HepG2 (cell line): Measurements from ENCODE around the gene SLC6A16.

Source experiments
- ETV6 ChIP-seq: sonication (generic); formaldehyde crosslinking; conservative IDR thresholded peaks from 2 replicates; pipeline ENCODE4 v1.4.0; 2020; ENCODE audit warnings: missing genetic modification reagents
- MBD4 ChIP-seq: IDR thresholded peaks from 2 replicates; pipeline ENCODE4 v1.6.1; 2012; ENCODE audit warnings: low read length, inconsistent platforms, borderline replicate concordance
- MEF2D ChIP-seq: sonication (generic); formaldehyde crosslinking; IDR thresholded peaks from 2 replicates; pipeline ENCODE4 v1.5.1; 2020; ENCODE audit warnings: mild to moderate bottlenecking, missing genetic modification reagents
- MTA3 ChIP-seq: sonication (generic); formaldehyde crosslinking; IDR thresholded peaks from 2 replicates; pipeline ENCODE4 v1.4.0; 2020; ENCODE audit warnings: missing genetic modification reagents
- TBP ChIP-seq: sonication (generic); formaldehyde crosslinking; IDR thresholded peaks from 2 replicates; pipeline ENCODE4 v1.5.0; 2020; ENCODE audit warnings: missing genetic modification reagents
- ZBTB3 ChIP-seq: sonication (generic); formaldehyde crosslinking; IDR thresholded peaks from 2 replicates; pipeline ENCODE4 v1.4.0; 2020; ENCODE audit warnings: low read depth, mild to moderate bottlenecking, moderate library complexity, missing genetic modification reagents, borderline replicate concordance
- TF ChIP-seq, protein P1 (sequence below): sonication (generic); formaldehyde crosslinking; IDR thresholded peaks from 2 replicates; pipeline ENCODE4 v1.5.0; 2020; ENCODE audit warnings: mild to moderate bottlenecking, missing genetic modification reagents, moderate library complexity
- TF ChIP-seq, protein P2 (sequence below): sonication (generic); formaldehyde crosslinking; IDR thresholded peaks from 2 replicates; pipeline ENCODE4 v1.8.0; 2022; ENCODE audit warnings: low read depth, missing genetic modification reagents
- TF ChIP-seq, protein P3 (sequence below): sonication (generic); formaldehyde crosslinking; IDR thresholded peaks from 2 replicates; pipeline ENCODE4 v1.4.0; 2020; ENCODE audit warnings: mild to moderate bottlenecking, missing genetic modification reagents

DNA sequence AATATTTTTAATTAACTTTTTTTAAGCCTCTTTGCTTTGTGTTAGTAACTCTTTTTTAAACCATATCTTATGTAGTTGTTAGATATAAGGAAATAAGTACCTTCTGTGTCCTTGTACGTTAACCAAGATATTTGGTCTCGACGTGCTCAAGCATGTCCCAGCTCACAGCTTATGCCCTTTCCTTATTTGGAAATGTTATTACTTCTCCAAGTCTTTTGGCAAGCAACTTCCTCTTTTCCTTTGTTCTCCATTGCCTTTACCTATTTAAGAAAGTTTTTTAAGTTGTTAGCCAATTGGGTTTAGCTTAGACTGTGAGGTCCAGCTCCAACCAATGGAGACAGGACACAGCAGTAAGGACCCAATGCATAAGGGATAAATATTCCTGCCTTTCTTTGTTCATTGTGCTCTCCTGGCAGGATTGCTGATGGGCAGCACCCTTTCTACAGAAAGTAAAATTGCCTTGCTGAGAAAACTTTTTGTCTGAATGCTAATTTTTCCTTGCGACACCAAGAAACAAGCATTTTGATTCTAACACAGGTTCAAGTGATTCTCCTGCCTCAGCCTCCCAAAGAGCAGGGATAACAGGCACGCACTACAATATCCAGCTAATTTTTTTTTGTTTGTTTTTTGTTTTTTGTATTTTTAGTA lies 43.8 kb upstream of the SLC6A16 start:
- TF ChIP-seq MTA3 (CRISPR knock-in tag): no peak
- TF ChIP-seq, protein P1, sequence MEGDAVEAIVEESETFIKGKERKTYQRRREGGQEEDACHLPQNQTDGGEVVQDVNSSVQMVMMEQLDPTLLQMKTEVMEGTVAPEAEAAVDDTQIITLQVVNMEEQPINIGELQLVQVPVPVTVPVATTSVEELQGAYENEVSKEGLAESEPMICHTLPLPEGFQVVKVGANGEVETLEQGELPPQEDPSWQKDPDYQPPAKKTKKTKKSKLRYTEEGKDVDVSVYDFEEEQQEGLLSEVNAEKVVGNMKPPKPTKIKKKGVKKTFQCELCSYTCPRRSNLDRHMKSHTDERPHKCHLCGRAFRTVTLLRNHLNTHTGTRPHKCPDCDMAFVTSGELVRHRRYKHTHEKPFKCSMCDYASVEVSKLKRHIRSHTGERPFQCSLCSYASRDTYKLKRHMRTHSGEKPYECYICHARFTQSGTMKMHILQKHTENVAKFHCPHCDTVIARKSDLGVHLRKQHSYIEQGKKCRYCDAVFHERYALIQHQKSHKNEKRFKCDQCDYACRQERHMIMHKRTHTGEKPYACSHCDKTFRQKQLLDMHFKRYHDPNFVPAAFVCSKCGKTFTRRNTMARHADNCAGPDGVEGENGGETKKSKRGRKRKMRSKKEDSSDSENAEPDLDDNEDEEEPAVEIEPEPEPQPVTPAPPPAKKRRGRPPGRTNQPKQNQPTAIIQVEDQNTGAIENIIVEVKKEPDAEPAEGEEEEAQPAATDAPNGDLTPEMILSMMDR (CRISPR knock-in tag): no peak
- TF ChIP-seq MBD4: no peak
- TF ChIP-seq ZBTB3 (CRISPR knock-in tag): no peak
- TF ChIP-seq, protein P2, sequence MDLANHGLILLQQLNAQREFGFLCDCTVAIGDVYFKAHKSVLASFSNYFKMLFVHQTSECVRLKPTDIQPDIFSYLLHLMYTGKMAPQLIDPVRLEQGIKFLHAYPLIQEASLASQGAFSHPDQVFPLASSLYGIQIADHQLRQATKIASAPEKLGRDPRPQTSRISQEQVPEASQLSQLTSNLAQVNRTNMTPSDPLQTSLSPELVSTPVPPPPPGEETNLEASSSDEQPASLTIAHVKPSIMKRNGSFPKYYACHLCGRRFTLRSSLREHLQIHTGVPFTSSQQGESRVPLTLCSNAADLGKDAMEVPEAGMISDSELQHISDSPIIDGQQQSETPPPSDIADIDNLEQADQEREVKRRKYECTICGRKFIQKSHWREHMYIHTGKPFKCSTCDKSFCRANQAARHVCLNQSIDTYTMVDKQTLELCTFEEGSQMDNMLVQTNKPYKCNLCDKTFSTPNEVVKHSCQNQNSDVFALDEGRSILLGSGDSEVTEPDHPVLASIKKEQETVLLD (CRISPR knock-in tag): no peak
- TF ChIP-seq, protein P3, sequence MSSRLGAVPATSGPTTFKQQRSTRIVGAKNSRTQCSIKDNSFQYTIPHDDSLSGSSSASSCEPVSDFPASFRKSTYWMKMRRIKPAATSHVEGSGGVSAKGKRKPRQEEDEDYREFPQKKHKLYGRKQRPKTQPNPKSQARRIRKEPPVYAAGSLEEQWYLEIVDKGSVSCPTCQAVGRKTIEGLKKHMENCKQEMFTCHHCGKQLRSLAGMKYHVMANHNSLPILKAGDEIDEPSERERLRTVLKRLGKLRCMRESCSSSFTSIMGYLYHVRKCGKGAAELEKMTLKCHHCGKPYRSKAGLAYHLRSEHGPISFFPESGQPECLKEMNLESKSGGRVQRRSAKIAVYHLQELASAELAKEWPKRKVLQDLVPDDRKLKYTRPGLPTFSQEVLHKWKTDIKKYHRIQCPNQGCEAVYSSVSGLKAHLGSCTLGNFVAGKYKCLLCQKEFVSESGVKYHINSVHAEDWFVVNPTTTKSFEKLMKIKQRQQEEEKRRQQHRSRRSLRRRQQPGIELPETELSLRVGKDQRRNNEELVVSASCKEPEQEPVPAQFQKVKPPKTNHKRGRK (CRISPR knock-in tag): no peak
- no peak for TF ChIP-seq MEF2D
- no peak for TF ChIP-seq TBP
- no peak for TF ChIP-seq ETV6 (CRISPR knock-in tag)
